HG02852 (cell line): ENCODE data around the gene TMEM235.
"Not testable (repeated sequence)": the region's sequence is repeated elsewhere in the genome, so short reads cannot be mapped to it uniquely, and the experiment has no call there.

ENCODE experiments used
- ATAC-seq: cut with Tn5 transposase; IDR thresholded peaks from one replicate; pipeline ENCODE4 v1.9.1; 2021; ENCODE audit warnings: mild to moderate bottlenecking, moderate library complexity; ENCODE audit not compliant: unreplicated experiment

Gene TMEM235

GRCh38 chr17:78214706-78215061 is 16.7 kb upstream of the TMEM235 start:
- ATAC-seq = no peak

GRCh38 chr17:78219396-78220150 is 11.9 kb upstream of the TMEM235 start:
- no peak for ATAC-seq

GRCh38 chr17:78223061-78223460 is 8.4 kb upstream of the TMEM235 start:
- ATAC-seq = no peak

GRCh38 chr17:78223765-78224164 is 7.7 kb upstream of the TMEM235 start:
- no peak for ATAC-seq

GRCh38 chr17:78224231-78225087 is 7.0 kb upstream of the TMEM235 start:
- no peak for ATAC-seq

- ATAC-seq = no peak
These were observed 6.2 kb upstream of the TMEM235 start for GRCh38 chr17:78225088-78225865.

GRCh38 chr17:78226055-78226758 is 5.2 kb upstream of the TMEM235 start:
- no peak for ATAC-seq

- ATAC-seq = no peak
These were observed 4.5 kb upstream of the TMEM235 start for GRCh38 chr17:78226759-78227454.

- ATAC-seq = no peak
These were observed 3.9 kb upstream of the TMEM235 start for GRCh38 chr17:78227455-78227916.

- no peak for ATAC-seq
These were observed 3.3 kb upstream of the TMEM235 start for GRCh38 chr17:78228176-78228575.

GRCh38 chr17:78230252-78230962 is 1.0 kb upstream of the TMEM235 start:
- no peak for ATAC-seq

- no peak for ATAC-seq
These were observed 794 bp downstream of the TMEM235 start for GRCh38 chr17:78231991-78232858.

- no peak for ATAC-seq
These were observed 1.4 kb downstream of the TMEM235 start for GRCh38 chr17:78232859-78233173.

GRCh38 chr17:78233678-78234077 is 2.2 kb downstream of the TMEM235 start:
- ATAC-seq = no peak

GRCh38 chr17:78234261-78234865 is 2.9 kb downstream of the TMEM235 start:
- ATAC-seq = no peak

GRCh38 chr17:78235022-78235421 is 3.6 kb downstream of the TMEM235 start:
- ATAC-seq = not testable (repeated sequence)

- no peak for ATAC-seq
These were observed 4.5 kb downstream of the TMEM235 start for GRCh38 chr17:78235885-78236284.
